ENCODE results near the gene RNF167.

RNF167 gene

GRCh38 chr17:4947411-4948165 lies 7.5 kb downstream of the RNF167 start (continued):
- no peak; the same call in 1 of the 2 replicates for TF ChIP-seq ZNF518A (tag by site-specific recombination; conservative IDR thresholded peaks at IDR 0.05; ENCODE audit: low read depth)
- no peak for TF ChIP-seq REST (tag by site-specific recombination; IDR thresholded peaks at IDR 0.05)
- TF ChIP-seq ZNF148 (tag by site-specific recombination; IDR thresholded peaks at IDR 0.05; ENCODE audit: borderline replicate concordance) = no peak
- peak; percentile 92 for TF ChIP-seq KLF9 (tag by site-specific recombination; IDR thresholded peaks at IDR 0.05; ENCODE audit: low read depth)
- peak; percentile 34; the same call in 1 of the 2 replicates for TF ChIP-seq GLIS1 (tag by site-specific recombination; IDR thresholded peaks at IDR 0.05)
- TF ChIP-seq ZNF23 (tag by site-specific recombination; IDR thresholded peaks at IDR 0.05; ENCODE audit: borderline replicate concordance) = no peak
- TF ChIP-seq HOXA7 (CRISPR knock-in tag; IDR thresholded peaks at IDR 0.05; ENCODE audit: borderline replicate concordance) = no peak
- TF ChIP-seq ZBTB7A (tag by site-specific recombination; IDR thresholded peaks at IDR 0.05; ENCODE audit: low read depth) = peak; percentile 80; the same call in 1 of the 2 replicates
- TF ChIP-seq KLF17 (tag by site-specific recombination; IDR thresholded peaks at IDR 0.05) = peak; percentile 70; the same call in 1 of the 2 replicates
- TF ChIP-seq ZNF785 (tag by site-specific recombination; IDR thresholded peaks at IDR 0.05) = no peak
- no peak for TF ChIP-seq ZSCAN5A (tag by site-specific recombination; IDR thresholded peaks at IDR 0.05)
- no peak for TF ChIP-seq ZNF747 (tag by site-specific recombination; IDR thresholded peaks at IDR 0.05)
- TF ChIP-seq ZNF777 (tag by site-specific recombination; IDR thresholded peaks at IDR 0.05; ENCODE audit: borderline replicate concordance) = no peak
- TF ChIP-seq ZBTB10 (tag by site-specific recombination; IDR thresholded peaks at IDR 0.05) = peak; percentile 68; the same call in 1 of the 2 replicates
- no peak for TF ChIP-seq HOXC10 (CRISPR knock-in tag; IDR thresholded peaks at IDR 0.05)
- TF ChIP-seq ZBTB8A (tag by site-specific recombination; IDR thresholded peaks at IDR 0.05) = peak; percentile 99
- TF ChIP-seq ZNF560 (tag by site-specific recombination; IDR thresholded peaks at IDR 0.05; ENCODE audit: borderline replicate concordance) = no peak
- 0 out of 2 replicates have a peak, but pooled peaks have one; percentile 30 for TF ChIP-seq ZNF324 (tag by site-specific recombination; IDR thresholded peaks at IDR 0.05)
- no peak for TF ChIP-seq ZBTB49 (tag by site-specific recombination; IDR thresholded peaks at IDR 0.05; ENCODE audit: low read depth)

Measured in HEK293 (cell line).